Measurements from ENCODE around the gene NSL1. TPM values are rescaled to one million over a fixed set of nuclear protein-coding genes. Genes with fewer than 3 reads are reported as not detected.

The NSL1 gene
- total and polyA plus RNA-seq, 9 of the 15 experiments (the other 6 are each of a cell fraction or from before 2014, with no cell fraction given), result 53.5 to 108 (median 59.1) TPM

GRCh38 chr1:212699104-212699624 lies 92.4 kb downstream of the NSL1 start (continued):
- TF ChIP-seq SP1 (CRISPR knock-in tag; IDR thresholded peaks at IDR 0.05) (peak; percentile 60; the same call in 1 of the 2 replicates), NFIX (CRISPR knock-in tag; IDR thresholded peaks at IDR 0.05; ENCODE audit: low read depth) (no peak), ZNF232 (CRISPR knock-in tag; IDR thresholded peaks at IDR 0.05) (peak; percentile 93), NONO (IDR thresholded peaks at IDR 0.05; ENCODE audit: low read depth in 2 of 2, low read length in 1 of 2) (0 out of 4 replicates have a peak, but pooled peaks of 1 of the 2 experiments have one; percentile 26), PURB (CRISPR knock-in tag; IDR thresholded peaks at IDR 0.05; ENCODE audit: low read depth) (no peak), PTTG1 (tag; IDR thresholded peaks at IDR 0.05; ENCODE audit: low read depth) (no peak), CTBP1 (IDR thresholded peaks at IDR 0.05; ENCODE audit: borderline replicate concordance) (peak; percentile 77), ZNF124 (CRISPR knock-in tag; IDR thresholded peaks at IDR 0.05) (0 out of 2 replicates have a peak, but pooled peaks have one; percentile 30), KLF16 (IDR thresholded peaks at IDR 0.05) (0 out of 2 replicates have a peak, but pooled peaks have one; percentile 6), CBFA2T3 (IDR thresholded peaks at IDR 0.05) (no peak), TRIM24 (IDR thresholded peaks at IDR 0.05) (0 out of 4 replicates have a peak, but pooled peaks of 1 of the 2 experiments have one; percentile 7), POLR2B (IDR thresholded peaks at IDR 0.05; ENCODE audit: low read depth, partially characterized antibody) (no peak), UBTF (IDR thresholded peaks at IDR 0.05; ENCODE audit: borderline replicate concordance in 1 of 2, low read depth in 2 of 2, low read length in 2 of 2) (0 out of 4 replicates have a peak, but pooled peaks of 1 of the 2 experiments have one; percentile 55), MGA (IDR thresholded peaks at IDR 0.05) (peak; percentile 97), ZFPM2 (CRISPR knock-in tag; IDR thresholded peaks at IDR 0.05) (no peak), CBFB (CRISPR knock-in tag; IDR thresholded peaks at IDR 0.05) (no peak)

All from K562 (cell line).